ENCODE results near the gene UPK3BL1.
A peak's percentile ranks its signal among the peaks of the same experiment; 100 is the strongest.
"Not testable (repeated sequence)": the region's sequence is repeated elsewhere in the genome, so short reads cannot be mapped to it uniquely, and the experiment has no call there.

UPK3BL1 gene

DNA sequence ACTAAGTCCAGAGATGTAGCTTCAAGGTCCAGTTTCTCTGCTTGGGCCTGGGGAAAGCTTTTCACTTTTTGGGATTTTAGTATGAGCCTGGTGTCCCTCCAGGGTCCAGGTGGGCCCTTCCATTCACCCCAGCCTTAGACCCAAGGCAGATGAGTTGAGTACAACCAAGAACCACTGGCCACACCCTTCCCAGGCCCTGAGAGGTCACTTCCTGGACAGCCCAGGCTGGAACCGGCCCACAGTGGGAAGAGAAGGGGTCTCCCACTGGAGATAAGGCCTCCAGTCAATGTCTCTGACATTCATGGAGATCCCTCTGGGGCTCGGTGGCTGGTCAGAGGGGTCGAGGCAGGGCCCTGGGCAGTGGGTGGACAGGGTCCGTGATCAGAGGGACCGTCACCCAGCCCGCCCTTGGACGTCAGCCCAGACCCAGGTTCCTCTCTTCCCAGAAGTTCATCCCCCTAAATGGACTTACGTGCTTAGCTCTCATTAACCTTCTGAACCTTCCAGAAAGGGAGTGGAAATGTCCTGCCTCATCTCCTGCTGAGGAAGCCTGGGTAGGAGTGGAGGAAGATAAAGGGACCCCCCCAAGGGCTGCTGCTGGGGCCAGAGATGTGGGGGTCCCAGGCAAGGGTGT is 15.2 kb downstream of the UPK3BL1 start:
- not testable (repeated sequence) for DNase-seq

DNA sequence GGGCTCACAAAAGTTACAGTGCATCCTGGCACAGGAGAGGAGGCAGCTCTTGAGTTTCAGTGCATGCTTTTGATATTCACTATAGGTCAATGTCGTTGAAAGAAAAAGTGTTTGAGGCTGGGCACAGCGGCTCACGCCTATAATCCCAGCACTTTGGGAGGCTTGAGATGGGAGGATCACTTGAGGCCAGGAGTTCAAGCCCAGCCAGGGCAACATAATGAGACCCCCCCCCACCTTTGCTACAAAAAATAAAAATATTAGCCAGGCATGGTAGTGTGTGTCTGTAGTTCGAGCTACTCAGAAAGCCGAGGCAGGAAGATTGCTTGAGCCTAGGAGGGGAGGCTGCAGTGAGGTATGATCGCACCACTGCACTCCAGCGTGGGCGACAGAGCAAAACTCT is 24.5 kb downstream of the UPK3BL1 start:
- not testable (repeated sequence) for DNase-seq

DNA sequence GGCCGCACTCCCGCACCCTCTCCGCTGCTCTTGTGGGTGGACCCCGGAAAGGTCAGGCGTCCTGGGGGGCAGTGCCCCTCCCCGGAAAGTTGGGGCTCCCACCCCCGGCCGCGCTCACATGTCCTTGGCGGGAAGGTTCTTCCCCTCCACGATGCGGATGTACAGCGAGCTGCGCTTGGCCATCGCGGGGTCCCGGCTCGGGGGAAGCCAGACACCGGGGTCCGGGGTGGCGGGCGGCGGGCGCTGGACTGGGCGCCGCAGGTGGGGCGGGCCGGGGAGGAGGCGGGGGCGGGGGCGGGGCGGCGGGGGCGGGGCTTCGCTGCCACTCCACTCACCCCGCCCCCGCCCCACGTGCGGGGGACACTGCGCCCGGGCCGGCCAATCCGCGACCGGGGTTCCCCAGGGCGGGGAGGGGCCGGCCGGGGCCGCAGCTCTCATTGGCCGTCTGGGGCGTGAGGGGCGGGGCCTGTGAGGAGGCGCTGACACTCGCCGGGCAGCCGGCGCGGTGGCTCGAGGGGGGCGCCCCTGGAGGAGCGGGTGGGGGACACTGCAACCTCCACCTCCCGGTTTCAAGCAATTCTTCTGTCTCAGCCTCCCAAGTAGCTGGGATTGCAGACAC is 26.0 kb downstream of the UPK3BL1 start, which contains the start of gene RASA4:
Gene RASA4 (minus strand): TSS at position 250 of the 619 bp plus-strand sequence. CDS start 67 bp downstream, at position 183.
- DNase-seq = peak; percentile 7

DNA sequence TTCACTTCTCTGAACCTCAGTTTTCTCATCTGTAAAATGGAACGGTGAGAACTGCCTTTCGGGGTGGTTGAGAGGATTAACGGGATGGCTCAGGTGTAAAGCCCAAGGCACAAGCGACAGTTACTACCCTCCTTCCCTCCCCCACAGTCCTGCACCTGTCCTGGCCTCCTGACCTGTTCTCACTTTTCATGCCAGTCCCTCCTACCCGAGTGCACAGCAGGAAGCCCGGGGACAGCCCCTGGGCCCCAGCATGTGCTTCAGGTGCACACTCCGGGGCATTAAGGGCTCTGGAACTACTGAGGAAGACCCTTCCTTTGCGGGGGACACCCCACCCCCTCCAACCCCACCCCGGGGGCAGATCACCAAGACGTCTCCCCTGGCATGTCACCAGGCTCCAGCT is 26.7 kb downstream of the UPK3BL1 start:
- DNase-seq = not testable (repeated sequence)

DNA sequence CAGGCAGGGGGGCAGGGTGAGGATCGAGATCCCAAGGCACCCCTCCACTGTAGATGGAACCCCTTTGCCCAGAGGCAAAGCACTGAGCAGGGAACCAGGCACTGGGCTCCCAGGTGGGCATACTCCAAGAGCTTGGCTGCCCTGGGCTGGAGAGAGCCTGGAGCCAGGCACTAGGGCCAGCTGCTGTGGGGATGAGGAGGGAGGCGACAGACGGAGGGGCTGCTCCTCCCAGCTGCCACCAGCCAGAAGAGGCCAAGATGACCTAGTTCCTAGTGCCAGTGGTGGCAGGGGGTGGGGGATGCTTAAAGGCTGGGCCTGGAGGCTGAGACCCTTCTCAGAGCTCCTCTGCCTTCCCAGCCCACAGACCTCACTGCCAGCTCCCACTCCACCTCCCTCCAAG is 27.7 kb downstream of the UPK3BL1 start:
- DNase-seq = not testable (repeated sequence)

DNA sequence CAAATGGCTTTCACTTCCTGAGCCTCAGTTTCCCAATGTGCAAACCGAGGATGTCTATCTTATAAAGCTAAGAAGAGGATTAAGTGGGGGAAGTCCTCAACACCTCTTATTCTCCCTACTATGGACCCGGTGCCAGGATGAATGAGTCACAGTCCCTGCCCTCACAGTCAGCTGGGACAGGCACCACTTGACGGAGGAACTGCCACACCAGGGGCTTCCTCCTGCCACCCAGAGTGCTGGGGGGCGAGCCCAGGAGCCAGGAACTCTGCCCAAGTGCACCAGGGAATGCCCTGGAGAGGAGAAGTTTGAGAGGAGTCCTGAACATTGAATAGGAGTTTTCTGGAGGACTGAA is 28.3 kb downstream of the UPK3BL1 start:
- not testable (repeated sequence) for DNase-seq

DNA sequence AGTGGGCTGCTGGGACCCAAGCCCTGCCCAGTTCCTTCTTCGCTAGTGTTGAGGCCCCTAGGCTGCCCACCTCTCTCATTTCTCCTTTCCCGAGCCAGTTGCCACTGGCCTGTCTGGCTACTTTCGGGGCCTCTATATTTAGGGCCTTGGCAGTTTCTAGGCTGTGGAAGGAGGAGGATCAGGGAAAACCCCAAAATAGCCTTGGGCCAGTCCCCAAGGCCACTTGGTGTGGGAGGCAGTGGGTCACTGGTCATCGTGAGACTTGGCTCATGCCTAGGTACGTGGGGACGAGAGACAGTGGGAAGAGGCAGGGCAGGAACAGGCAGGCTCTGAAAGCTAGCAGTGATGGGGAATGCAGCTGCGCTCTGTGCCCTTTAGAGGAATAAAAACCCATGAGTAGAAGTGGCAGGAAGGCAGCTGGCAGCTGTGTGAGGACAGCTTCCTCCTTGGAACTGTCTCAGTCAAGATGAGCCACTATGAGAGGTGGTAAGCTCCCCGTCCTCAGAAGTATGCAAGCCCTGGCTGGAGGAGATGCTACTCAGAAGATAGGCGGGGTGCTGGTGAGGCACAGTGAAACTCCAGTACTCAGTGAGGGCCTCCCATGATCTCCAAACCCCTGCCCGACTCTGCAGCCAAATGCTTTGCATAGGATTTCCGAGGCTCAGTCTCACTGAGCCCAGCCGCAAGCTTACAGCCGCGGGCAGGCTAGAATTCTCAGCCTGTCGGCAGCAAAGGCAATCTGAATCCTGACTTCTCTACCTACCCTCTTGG is 28.8 kb downstream of the UPK3BL1 start:
- not testable (repeated sequence) for DNase-seq

DNA sequence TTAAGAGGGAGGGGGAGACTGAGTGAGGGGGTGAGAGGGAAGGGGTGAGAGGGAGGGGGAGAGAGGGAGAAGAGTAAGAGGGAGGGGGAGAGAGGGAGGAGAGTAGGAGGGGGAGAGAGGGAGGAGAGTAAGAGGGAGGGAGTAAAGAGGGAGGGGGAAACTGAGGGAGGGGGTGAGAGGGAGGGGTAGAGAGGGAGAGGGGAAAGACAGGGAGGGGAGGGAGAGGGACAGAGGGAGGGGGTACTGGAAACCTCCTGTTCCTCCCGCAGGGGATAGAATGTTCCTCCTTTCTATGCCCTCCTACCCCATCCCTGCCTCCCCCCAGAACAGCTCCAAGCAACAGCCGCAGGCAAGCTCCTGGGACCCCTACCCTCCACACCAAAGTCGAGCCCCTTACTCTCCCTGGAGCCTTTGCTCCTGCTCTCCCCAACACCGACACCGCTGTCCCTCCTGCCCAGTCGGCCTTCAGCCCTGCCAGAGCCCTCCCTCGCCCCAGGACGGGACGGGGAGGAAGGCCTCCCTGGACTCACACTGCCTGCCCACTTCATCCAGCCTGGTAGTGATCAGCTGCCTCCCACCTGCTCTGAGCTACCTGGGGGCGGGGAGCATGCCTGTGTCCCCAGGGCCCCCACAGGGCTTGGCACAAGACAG is 30.8 kb downstream of the UPK3BL1 start:
- peak; percentile 16 for DNase-seq

DNA sequence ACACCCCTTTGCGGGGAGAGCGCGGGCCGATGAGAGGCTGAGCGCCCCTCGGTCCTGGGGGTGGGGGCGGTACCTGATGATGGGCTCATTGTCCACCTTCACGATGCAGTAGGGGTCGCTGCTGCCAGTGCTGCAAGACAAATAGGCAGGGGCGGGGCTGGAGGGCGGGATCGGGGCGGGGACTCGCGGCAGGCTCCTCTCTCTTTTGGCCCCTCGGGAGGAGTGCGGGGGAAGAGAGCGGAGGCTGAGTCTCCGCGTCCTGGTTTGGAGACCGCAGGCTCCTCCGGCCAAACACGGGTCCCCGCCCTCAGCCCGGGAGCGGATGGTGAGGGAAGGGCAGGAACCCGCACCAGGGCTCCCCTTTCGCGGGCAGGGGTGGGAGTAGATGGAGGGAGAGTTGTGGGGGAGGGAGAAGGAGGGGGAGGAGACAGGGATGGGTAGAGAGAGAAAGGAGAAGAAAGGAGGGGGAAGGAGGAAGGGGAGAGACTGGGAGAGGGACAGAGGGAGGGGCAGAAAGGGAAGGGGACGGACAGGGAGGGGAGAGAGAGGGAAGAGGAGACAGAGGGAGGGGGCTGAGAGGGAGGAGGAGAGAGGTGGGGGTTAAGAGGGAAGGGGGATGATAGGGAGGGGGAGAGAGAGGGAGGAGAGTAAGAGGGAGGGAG is 31.4 kb downstream of the UPK3BL1 start:
- DNase-seq = not testable (repeated sequence)

DNA sequence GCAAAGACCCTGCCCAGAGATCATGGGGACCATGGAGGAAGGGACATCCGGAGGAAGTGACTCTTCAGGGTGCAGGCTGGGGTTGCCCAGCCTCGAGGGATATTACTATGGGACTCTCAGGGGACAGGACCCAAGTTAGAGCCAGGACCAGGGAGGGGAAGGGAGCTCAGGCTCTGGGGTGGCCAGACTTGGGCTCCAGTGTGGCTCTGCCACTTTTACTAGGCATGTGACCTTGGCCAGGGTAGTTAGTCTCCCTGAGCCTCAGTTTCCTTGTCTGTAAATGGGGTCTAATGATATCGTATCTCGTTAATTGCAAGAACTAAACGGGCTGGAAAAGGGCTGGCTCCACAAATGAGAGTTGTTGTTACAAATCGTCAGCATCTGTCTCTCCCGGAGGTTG is 32.1 kb downstream of the UPK3BL1 start:
- not testable (repeated sequence) for DNase-seq

DNA sequence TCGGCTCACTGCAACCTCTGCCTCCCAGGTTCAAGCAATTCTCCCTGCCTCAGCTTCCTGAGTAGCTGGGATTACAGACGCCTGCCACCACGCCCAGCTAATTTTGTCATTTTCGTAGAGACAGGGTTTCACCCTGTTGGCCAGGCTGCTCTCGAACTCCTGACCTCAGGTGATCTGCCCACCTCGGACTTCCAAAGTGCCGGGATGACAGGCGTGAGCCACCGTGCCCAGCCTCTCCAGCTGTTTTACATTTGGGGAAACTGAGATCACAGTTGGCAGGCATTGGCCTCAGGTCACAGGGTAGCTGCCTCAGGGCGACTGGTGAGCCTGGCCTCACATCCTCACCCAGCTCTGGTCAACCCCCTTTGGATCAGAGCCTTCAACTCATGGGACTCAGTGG is 32.9 kb downstream of the UPK3BL1 start:
- DNase-seq = not testable (repeated sequence)

DNA sequence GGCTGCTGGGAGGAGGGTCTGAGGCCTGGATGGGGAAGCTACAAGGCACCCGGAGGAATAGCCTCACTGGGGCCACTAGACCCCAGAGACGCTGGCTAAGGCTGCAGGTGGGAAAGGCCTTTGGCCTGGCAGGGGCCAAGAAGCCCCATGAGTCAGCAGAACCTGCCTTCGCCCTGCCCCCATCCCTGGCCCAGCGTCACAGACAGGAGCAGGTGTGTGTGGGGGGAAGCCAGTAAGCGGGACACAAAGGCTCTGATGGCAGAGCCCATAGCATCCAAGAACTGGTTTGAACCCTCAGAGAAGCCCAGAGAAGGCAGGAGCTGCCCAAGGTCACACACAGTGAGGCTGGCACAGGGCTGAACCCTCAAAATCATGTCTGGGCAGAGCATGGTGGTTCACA is 35.7 kb downstream of the UPK3BL1 start:
- DNase-seq = not testable (repeated sequence)

DNA sequence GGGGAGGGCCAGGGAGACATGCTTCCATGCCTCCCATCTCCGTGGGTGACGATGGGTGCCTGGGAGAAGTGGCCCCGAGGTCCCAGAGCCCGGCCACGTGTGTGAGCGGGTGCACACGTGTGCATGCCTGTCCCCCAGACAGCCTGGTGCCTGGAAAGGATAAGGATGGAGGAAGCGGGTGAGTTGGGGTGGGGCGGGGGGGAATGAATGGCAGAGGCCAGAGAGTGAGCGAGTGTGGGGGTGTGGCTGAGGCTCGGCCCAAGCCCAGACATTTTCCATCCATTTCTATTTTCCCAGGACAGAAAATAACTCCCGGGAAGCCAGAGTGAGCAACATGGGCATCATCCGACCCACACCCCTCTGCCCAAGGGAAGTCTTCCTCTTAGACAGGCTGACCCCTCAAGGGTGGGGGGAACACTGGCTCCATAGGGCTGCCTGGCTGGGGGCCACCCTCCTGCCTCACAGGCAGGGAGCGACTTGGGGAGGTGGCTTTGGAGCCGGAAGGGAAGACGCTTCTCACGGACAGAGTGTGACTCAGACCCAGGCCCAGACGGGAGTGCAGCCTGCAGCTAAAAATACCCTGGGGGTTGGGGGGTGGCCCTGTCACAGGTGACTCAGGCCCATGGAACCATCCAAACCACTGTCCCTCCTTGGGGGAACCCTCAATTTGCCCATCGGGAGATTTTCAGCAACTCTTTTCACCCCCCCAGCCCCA is 38.0 kb downstream of the UPK3BL1 start:
- DNase-seq = not testable (repeated sequence)

DNA sequence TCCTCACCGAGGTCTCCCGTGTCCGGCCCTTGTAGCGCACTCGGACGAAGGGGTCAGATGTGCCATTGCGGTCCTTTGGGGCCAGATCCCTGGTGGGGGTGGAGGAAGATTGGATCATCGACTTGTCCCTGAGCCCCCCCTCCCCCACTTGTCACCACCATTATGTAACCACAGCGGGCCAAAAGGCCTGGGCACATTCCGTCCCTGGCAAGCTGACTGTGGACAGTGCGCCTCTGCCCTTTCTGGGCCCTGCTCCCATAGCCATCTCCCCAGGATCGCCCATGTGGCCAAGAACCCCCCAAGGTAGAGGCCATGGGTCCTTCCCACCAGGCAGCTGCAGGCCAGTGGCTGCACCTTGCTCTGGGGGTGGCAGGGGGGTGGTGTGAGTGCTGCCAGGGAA is 40.3 kb downstream of the UPK3BL1 start:
- not testable (repeated sequence) for DNase-seq

DNA sequence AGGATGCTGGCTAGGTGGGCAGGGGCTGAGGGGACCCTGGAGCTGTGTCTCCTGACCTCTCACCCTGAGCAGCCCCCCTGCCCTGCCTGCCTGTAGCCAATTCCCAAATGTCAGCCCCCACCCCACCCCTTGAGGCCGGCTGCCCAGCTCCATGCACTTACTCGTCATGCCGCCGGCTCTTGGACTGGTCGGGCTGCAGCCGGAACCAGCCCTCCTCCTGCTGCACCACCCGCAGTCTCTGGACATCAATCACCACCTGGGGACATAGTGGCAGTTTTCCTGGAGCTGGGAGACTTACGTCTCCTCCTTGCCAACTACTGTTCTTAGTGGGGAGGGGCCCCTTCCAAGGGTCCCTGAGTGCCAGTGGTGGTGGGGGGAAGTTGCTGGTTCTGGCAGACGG is 42.9 kb downstream of the UPK3BL1 start:
- not testable (repeated sequence) for DNase-seq

DNA sequence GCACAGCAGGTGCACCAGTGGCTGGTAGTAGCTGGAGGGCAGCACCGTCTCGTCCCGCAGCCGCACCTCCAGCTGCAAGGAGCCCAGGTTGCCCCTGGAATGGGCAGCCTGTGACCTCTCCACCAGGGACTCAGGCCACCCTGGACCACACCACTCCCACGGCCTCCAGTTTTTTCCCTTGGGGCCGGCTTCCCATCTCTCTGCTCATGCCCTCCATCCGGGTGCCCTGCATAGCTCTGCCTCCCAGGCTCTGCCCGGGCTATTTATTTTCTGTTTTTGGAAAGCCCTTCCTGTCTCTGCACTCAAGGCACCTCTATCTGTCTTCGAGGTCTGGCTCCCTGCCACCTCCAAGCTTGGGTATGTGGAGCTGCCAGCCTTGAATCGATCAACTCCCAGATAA is 46.6 kb downstream of the UPK3BL1 start:
- not testable (repeated sequence) for DNase-seq

DNA sequence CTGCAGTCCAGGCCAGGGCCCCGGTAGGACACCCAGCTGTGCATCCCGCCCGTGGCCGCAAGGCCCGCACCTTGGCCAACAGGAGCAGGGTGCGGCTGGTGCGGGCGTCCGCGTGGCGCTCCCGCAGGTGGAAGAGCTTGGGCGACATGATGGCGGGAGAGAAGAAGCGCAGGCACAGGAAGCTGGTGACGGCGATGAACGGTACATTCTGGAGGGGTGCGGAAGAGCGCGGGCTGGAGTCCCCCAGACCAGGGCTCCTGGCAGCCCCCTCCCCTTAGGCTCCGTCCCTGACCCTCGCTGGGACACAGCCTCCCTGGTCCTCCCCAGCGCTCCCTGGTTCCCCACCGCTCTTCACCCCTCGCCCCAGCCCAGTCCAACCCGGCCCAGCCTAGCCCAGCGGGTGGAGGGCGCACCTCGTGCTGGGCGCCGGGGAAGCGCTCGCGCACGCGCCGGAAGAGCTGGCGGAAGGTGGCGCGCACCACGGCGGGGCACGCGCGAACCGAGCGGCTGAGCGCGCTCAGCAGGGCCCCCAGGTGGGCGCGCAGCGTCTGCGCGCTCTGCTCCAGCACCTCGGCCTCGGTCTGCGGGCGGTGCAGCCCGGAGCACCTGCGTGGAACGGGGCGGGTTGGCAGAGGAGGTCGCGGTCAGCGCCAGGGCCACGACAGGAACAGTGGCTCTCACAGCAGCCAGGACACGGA is 48.8 kb downstream of the UPK3BL1 start:
- DNase-seq = not testable (repeated sequence)

DNA sequence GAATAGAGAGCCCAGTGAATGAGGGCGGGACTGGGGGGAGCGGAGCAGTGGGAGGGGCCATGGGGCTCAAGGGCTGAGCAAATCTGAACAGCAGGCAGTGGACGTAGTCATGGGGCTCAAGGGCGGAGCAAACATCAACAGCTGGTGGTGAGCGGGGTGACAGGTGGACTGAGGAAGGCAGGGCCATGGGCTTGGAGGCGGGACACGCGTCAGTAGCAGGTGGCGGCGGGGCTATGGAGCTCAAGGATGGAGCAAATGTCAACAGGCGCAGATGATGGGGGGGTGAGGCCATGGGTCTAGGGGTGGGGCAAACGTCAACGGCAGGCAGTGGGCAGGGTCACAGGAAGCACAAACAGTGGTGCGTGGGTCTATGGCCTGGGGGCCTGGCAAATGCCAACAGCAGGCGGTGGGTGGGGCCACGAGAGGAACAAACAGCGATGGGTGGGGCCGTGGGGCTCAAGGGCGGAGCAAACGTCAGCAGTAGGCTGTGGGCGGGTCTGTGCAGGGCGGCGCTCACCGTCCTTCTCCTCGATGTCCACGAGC is 50.0 kb downstream of the UPK3BL1 start:
- DNase-seq = not testable (repeated sequence)

DNA sequence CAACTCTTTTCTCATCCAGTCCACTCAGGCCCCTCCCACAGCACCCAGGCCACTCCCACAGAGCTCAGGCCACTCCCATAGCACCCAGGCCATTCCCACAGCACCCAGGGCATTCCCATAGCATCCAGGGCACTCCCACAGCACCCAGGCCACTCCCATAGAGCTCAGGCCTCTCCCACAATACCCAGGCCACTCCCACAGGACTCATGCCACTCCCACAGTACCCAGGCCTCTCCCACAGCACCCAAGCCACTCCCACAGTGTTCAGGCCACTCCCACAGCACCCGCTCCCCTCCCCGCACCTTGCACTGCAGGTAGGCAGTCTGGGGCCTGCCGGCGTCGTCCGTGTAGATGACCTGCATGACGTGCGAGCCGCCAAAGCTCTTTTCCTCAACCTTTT is 52.7 kb downstream of the UPK3BL1 start:
- not testable (repeated sequence) for DNase-seq
